Measurements from ENCODE around the gene POLR2F.

POLR2F gene

DNA sequence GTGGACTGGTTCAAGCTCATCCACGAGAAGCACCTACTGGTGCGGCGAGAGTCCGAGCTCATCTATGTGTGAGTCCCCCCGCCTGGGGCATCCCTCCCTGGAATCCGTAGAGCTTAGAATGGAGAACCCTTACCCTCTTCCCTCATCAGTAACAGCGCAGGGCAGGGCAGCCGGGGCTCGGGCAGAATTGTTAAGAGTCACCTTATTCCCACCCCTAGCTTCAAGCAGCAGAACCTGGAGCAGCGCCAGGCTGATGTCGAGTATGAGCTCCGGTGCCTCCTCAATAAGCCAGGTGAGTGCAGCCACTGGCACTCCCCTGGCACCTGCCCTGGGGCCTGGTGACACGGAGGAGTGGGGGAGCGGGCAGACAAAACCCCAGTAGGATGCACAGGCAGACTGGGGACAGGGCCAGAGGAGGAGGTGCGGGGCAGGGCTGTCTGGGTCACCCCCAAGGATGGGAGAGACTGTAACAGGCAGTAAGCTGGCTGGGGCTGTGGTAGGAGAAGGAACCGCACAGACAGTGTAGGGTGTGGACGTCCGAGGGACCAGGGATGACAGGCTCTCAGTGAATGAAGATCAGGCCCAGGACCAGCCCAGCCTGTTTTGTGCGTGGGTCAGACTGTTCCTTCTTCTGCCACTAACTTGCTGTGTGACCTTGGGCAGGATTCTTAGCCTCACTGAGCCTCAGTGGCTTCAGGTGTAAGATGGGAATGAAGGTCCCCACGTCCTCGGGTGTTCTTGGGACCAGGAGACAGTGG lies 20.5 kb upstream of the POLR2F start:
- Histone ChIP-seq H4K20me1 (ENCODE audit: control insufficient read depth, insufficient read depth, low read depth, low read length) (peaks cover 3% of the 10 kb centered on the region; the same call in 1 of the 2 replicates), H3K4me1 (ENCODE audit: control insufficient read depth, low read length) (peaks cover 14% of the 10 kb centered on the region), H3K36me3 (ENCODE audit: control insufficient read depth, low read length) (no peaks in the 10 kb centered on the region), H3K4me3 (ENCODE audit: low read length) (no peak overlapping the region), H3K27ac (ENCODE audit: low read depth, low read length) (no peak overlapping the region), H3K27me3 (ENCODE audit: control insufficient read depth, low read length) (no peaks in the 10 kb centered on the region), H3K79me2 (ENCODE audit: control insufficient read depth, low read length) (no peaks in the 10 kb centered on the region), H3K9me2 (replicated peaks; ENCODE audit: control insufficient read depth, low read length) (no peaks in the 10 kb centered on the region), H3F3A (ENCODE audit: control insufficient read depth, insufficient read depth) (no peaks in the 10 kb centered on the region), H3K9me3 (ENCODE audit: control insufficient read depth, insufficient read depth, low read length) (no peaks in the 10 kb centered on the region), H3K4me2 (ENCODE audit: low read length) (no peak overlapping the region)
- TF ChIP-seq EZH2phosphoT487 (IDR thresholded peaks at IDR 0.05; ENCODE audit: borderline replicate concordance, low read length) (no peak), CTCF (IDR thresholded peaks at IDR 0.05; ENCODE audit: low read depth, low read length, poor library complexity, severe bottlenecking) (no peak)

DNA sequence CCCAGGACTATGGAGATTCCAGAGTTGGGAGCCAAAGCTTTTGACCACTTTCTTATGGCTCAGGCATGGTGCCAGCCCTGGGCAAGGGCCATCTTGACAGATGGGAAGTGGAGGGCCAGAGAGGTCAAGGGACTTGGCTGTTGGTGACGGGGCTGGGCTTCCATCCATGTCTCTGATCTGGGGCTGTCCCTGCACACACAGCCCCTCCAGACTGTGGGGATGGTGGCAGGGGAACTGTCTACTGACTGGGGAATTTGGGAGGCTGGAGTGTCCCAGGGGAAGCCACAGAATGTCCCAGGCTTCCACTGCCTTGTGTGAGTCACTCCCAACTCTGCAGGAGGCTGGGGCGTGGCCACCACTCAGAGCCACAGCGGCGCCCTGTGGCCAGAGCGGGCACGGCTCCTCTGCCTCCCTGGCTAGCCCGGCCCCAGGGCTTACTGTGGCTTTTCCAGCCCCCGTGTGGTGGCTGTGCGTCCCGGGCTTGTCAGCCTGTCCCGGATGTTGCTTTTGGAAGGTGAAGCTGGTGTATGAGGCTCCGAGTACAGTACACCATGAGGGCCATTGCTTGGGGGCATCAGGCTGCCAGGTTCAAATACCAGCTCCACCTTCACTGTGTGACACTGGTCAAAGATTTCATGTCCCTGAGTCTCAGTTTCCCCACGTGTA lies 19.7 kb upstream of the POLR2F start:
- Histone ChIP-seq H3K9me3 (ENCODE audit: control insufficient read depth, insufficient read depth, low read length) (no peaks in the 10 kb centered on the region), H3K27me3 (ENCODE audit: control insufficient read depth, low read length) (no peaks in the 10 kb centered on the region), H4K20me1 (ENCODE audit: control insufficient read depth, insufficient read depth, low read depth, low read length) (peaks cover 3% of the 10 kb centered on the region; the same call in 1 of the 2 replicates), H3K4me1 (ENCODE audit: control insufficient read depth, low read length) (peaks cover 14% of the 10 kb centered on the region), H3K9me2 (replicated peaks; ENCODE audit: control insufficient read depth, low read length) (no peaks in the 10 kb centered on the region), H3K4me3 (ENCODE audit: low read length) (no peak overlapping the region), H3K36me3 (ENCODE audit: control insufficient read depth, low read length) (no peaks in the 10 kb centered on the region), H3K4me2 (ENCODE audit: low read length) (peak overlapping the region; percentile 46), H3K27ac (ENCODE audit: low read depth, low read length) (no peak overlapping the region), H3F3A (ENCODE audit: control insufficient read depth, insufficient read depth) (no peaks in the 10 kb centered on the region), H3K79me2 (ENCODE audit: control insufficient read depth, low read length) (no peaks in the 10 kb centered on the region)
- no peak for TF ChIP-seq EZH2phosphoT487 (IDR thresholded peaks at IDR 0.05; ENCODE audit: borderline replicate concordance, low read length)
- TF ChIP-seq CTCF (IDR thresholded peaks at IDR 0.05; ENCODE audit: low read depth, low read length, poor library complexity, severe bottlenecking) = peak; percentile 99

DNA sequence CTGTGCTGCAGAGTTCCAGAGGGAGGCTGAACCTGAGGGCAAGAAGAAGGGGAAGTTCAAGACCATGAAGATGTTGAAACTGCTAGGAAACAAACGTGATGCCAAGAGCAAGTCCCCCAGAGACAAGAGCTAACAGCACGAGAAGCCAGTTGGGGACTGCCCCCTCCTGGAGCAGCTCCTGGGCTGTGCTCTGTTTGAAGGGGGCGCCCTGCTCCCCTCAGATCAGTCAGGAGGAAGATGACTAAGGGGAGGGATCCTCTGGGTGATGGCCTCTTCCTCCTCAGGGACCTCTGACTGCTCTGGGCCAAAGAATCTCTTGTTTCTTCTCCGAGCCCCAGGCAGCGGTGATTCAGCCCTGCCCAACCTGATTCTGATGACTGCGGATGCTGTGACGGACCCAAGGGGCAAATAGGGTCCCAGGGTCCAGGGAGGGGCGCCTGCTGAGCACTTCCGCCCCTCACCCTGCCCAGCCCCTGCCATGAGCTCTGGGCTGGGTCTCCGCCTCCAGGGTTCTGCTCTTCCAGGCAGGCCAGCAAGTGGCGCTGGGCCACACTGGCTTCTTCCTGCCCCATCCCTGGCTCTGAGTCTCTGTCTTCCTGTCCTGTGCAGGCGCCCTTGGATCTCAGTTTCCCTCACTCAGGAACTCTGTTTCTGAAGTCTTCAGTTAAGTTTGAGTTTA lies 12.7 kb upstream of the POLR2F start:
- no peak overlapping the region for H3K4me3 ChIP-seq (ENCODE audit: low read length)
- no peaks in the 10 kb centered on the region for H3K27me3 ChIP-seq (ENCODE audit: control insufficient read depth, low read length)
- no peaks in the 10 kb centered on the region for H3K36me3 ChIP-seq (ENCODE audit: control insufficient read depth, low read length)
- H3K4me2 ChIP-seq (ENCODE audit: low read length) = no peak overlapping the region
- no peaks in the 10 kb centered on the region for H3F3A ChIP-seq (ENCODE audit: control insufficient read depth, insufficient read depth)
- H3K9me3 ChIP-seq (ENCODE audit: control insufficient read depth, insufficient read depth, low read length) = no peaks in the 10 kb centered on the region
- H4K20me1 ChIP-seq (ENCODE audit: control insufficient read depth, insufficient read depth, low read depth, low read length) = no peaks in the 10 kb centered on the region
- H3K79me2 ChIP-seq (ENCODE audit: control insufficient read depth, low read length) = no peaks in the 10 kb centered on the region
- no peaks in the 10 kb centered on the region for H3K4me1 ChIP-seq (ENCODE audit: control insufficient read depth, low read length)
- no peak overlapping the region for H3K27ac ChIP-seq (ENCODE audit: low read depth, low read length)
- no peaks in the 10 kb centered on the region for H3K9me2 ChIP-seq (replicated peaks; ENCODE audit: control insufficient read depth, low read length)
- TF ChIP-seq CTCF (IDR thresholded peaks at IDR 0.05; ENCODE audit: low read depth, low read length, poor library complexity, severe bottlenecking) = no peak
- TF ChIP-seq EZH2phosphoT487 (IDR thresholded peaks at IDR 0.05; ENCODE audit: borderline replicate concordance, low read length) = no peak

Data from DOHH2 (cell line).